Ovary (tissue), 3 donors: ENCODE data around the gene GLIPR1L1.

ENCODE experiments used
- CTCF ChIP-seq, 3 donors: fragments of 450-650 bp in 2 of 3; fragments of 200-600 bp in 1 of 3; IDR thresholded peaks; one replicate each; pipeline versions ENCODE4 v1.5.1 to v1.8.0; 2016 to 2022; ENCODE audit warnings: antibody characterized with exemption in 3 of 3, mild to moderate bottlenecking in 1 of 3
- EP300 ChIP-seq: sonication (generic); formaldehyde crosslinking; IDR thresholded peaks from one replicate; pipeline ENCODE4 v1.6.1; 2017; ENCODE audit warnings: antibody characterized with exemption
- POLR2A ChIP-seq: fragments of 450-650 bp; IDR thresholded peaks from one replicate; pipeline ENCODE4 v1.6.1; 2017; ENCODE audit warnings: antibody characterized with exemption, mild to moderate bottlenecking, moderate library complexity
- donor health status: DM: no; HTN: no; CAD: no.

GRCh38 chr12:75345531-75345930, 11.1 kb downstream of the GLIPR1L1 start:
- TF ChIP-seq EP300 (no peak), CTCF (IDR thresholded peaks at IDR 0.05) (no peak), POLR2A (no peak)
